Amniotic stem cell (primary cell): ENCODE measurements around the gene ADGRG3.

ENCODE experiments used
- DNase-seq: peaks from one replicate; lab custom pipeline; 2025; lab: John Stamatoyannopoulos, UW

Gene ADGRG3

DNA sequence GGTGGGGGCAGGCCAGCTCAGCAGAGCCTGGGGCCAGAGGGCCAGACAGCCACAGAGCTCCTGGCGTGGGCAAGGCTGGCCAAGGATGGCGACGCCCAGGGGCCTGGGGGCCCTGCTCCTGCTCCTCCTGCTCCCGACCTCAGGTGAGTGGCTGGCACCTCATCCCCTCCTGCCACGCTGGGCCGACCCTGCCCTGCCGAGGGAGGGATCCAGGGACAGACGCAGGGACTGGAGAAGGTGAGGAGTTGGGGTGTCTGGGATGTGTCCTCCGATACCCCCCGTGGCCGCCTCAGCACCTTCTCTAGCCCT lies at the start of gene ADGRG3:
Gene ADGRG3 (plus strand): TSS at position 44 of the 309 bp plus-strand sequence. CDS start 42 bp downstream, at position 86.
- no peak for DNase-seq

DNA sequence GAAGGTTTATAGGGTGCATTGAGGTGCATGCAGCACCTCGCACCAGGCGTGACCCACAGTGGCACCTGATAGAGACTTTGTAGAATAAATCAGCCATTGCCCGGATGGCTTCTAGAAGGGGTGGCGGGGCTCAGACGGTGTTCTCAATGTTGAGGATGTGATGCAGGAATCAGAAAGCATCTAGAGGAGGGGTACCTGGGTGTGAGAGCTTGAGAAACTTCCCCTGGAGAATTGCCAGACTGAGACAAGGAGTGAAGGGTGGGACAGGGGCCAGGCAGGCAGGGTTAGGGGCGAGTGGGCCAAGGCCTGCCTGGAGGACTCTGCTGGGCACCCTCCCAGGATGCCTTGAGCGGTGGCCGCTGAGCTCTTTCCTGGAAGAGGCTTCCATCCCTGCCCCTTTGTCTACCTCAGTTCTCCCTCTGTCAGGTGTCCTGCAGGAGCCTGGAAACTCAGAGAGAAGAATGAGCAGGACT lies 48.9 kb upstream of the ADGRG3 start:
- no peak for DNase-seq

DNA sequence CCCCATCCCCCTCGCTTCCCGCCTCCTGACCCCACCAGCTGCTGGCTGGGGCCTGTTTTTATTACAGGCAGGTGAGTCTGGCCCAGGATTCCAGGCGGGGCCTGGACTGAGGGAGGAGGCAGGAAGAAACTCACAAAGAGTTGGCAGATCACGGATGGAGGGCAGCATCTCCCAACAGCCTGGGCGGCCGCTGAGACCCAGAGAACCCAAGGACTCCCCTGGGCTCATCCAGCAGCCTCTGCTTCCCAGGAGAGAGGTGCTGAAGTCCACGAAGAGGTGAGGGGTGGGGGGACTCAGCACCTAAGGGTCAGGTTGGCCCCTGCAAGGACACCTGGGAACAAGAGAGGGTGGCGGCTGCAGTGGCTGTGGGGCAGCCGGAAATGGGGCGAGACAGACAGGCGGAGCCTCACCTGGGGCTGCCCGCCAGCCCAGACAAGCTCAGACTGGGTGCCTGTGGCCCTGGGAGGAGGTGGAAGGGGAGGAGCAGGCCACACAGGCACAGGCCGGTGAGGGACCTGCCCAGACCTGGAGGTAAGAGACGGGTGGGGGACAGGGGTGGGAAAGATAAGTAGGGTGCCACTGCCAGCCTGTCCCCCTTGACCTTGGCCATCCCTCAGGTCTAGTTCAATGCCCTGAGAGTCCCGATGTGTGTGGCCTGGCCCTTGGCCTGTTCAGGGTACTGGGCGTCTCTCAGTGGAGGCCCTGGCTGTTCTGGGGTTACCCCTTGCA lies 48.3 kb upstream of the ADGRG3 start:
- no peak for DNase-seq

- DNase-seq = no peak
These were observed 47.5 kb upstream of the ADGRG3 start for GRCh38 chr16:57620335-57621231.

GRCh38 chr16:57621521-57622271 lies 46.4 kb upstream of the ADGRG3 start:
- no peak for DNase-seq

DNA sequence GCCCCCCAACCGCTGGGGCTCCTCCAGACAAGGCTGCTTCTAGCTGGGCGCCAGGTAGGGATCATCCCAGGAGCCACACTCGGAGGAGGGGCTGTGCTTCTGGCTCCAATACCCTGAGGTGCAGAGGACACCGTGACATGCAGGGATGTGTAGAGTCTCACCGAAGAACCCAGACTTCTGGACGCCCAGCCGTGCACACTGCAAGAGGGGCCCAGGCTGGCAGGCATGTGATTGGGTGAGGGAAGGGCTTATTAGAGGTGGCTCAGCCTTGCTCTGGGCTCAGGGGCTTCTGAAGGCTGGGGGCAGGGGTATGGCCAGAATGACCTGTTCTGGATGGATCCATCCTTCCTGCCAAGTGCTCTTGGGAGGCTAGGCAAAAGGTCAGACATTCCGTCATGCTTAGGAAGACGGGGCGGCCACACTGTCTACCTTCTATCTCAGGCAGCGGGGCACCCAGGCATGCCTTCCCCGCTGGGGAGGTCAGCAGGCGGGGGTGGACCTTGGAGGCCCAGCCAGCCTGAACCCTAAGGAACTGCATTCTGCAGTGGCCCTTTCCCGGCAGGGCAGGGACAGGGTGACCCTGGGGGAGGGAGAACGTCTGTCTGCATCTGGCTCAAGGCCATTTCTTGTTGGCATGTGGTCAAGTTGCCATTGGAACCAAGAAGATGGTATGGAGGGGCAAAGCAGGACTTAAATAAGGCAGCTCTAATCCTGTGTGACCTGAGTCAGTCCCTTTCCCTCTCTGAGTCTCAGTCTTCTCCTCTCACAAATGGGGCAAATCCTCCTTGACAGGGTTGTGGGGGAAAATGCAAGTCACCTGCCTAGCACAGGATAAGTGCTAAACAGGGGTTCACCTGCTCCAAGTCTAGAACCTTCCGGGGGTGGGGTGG lies 45.5 kb upstream of the ADGRG3 start:
- DNase-seq = no peak

GRCh38 chr16:57623251-57624043 lies 44.7 kb upstream of the ADGRG3 start:
- DNase-seq = no peak

GRCh38 chr16:57624044-57624688 lies 43.9 kb upstream of the ADGRG3 start:
- DNase-seq = no peak

DNA sequence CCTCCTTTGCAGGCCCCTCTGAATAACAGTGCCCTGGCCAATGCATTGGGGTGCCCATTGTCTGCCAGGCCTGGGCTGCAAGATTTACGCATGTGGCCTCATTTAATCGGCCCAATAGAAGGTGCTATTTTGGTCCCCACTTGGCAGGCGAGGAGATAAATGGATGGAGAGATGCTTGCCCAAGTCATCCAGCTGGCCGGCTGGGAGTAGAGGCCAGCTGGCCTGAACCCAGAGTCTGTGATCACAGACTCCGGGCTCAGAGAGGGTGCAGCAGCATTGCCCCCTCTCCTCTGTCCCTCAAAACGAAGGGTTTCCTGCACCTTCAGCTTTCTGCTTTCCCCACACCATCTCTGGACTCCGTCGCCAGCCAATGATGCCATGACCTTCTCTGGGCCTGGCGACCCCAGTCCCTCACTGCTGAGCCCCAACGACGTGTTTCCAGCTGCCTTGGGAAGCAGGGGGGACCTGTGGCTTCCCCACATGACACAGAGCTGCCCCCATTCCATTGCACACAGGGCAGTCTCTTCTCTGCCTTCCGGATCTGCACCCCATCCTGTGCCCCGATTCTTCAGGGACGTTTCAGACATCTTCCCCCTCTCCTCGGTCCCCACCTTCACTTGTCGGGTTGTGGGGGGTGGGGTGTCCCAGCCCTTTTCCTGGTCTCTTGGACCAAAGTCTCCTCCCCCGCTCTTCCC lies 43.2 kb upstream of the ADGRG3 start:
- DNase-seq = no peak

DNA sequence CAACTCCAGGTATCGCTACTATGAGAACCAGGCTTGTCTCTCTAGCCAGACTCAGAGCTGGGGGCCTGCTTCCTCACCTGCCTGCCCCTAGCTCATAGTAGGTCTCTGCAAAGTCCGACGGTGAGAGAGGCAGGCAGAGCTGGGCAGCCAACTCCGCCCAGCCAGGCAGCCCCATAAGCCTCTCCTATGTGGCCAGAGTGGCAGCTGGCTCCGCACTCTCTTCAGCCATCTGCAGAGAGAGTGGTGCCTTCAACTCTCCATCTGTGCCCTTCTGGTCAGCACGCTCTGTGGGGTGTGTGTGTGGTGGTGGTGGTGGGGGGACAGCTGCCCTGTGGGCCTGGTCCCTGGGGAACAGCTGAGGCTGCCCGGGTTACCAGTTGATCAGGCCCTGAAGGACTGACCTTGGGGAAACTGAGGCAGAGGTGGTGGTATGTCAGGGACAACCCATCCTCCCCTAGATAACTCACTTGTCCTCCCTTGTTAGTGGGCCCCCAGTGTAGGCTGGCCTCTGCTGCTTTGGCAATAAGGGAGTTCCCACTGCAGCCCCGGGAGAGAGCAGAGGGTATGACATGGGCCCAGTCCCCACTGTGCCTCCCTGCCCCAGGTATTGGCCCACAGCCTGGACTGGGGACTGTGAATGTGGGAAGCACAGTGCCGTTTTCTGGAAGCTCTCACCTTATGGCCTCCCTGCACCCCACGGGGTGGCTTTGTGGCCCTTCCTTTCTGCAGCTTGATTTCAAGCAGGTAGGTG lies 41.5 kb upstream of the ADGRG3 start:
- DNase-seq = no peak

GRCh38 chr16:57627184-57627871 lies 40.8 kb upstream of the ADGRG3 start:
- peak; percentile 63 for DNase-seq

DNA sequence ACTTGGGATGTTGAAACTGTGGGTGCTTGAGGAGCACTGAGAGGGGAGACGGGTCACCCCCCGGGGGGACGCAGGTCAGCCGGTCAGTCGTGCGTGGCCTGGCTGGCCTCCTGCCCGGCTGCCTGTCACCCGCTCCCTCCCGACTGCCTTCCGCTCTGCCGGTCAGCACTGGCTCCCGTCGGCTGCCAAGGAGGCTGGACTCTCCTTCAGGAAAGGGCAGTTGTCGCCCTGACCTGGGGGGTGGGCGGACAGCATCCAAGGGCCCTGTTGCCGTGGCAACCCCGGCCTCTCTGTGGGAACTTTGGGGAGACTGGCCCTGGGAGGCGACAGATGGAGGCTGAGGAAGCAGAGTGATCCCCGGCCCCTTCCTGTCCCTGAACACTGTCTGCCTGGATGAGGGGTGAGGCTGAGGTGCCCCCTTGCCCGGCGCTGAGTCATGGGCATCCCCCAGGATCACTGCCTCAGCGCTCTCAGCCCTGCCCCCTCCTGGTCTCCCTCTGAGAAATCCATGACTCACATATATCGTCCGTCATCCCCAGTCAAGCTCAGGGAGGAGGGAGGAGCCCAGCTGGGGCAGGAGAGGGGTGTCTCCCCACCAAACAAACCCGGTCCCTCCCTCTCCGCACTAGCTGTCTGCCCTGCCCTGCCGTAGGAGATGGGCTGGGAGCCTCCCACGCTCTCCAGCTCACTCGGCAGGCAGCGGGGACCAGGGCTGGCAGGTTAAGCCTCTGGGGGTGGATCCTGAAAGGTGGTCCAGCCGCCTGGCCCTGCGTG lies 39.9 kb upstream of the ADGRG3 start, which contains the start of gene ADGRG1:
Gene ADGRG1 (plus strand): TSS at position 623 of the 774 bp plus-strand sequence. CDS start 21,658 bp downstream, outside the sequence.
- peak; percentile 94 for DNase-seq

DNA sequence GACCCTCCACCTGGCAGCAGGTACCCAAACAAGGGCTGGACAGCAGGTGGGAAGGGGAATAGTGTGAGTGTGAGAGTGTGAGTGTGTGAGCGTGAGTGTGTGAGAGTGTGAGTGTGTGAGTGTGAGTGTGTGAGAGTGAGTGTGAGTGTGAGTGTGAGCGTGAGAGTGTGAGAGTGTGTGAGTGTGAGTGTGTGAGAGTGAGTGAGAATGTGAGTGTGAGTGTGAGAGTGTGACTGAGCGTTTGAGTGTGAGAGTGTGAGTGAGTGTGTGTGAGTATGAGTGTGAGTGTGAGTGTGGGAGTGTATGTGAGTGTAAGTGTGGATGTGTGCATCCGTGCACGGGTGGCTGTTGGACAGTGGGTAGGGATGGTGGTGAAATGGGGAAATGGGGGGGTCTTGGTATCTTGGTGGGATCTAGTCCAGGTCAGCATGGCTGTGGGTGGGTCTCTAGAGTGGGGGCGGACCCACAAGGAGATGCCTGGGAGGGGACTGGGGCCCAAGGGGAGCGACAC lies 39.3 kb upstream of the ADGRG3 start:
- no peak for DNase-seq

GRCh38 chr16:57629516-57630406 lies 38.3 kb upstream of the ADGRG3 start:
- DNase-seq = no peak

- DNase-seq = no peak
These were observed 37.7 kb upstream of the ADGRG3 start for GRCh38 chr16:57630407-57630797.
